HG02852 (cell line): ENCODE measurements around the gene NIBAN1.
"Not testable (repeated sequence)": the region's sequence is repeated elsewhere in the genome, so short reads cannot be mapped to it uniquely, and the experiment has no call there.

Experiments used
- ATAC-seq: cut with Tn5 transposase; IDR thresholded peaks from one replicate; pipeline ENCODE4 v1.9.1; 2021; ENCODE audit warnings: mild to moderate bottlenecking, moderate library complexity; ENCODE audit not compliant: unreplicated experiment

Gene NIBAN1

DNA sequence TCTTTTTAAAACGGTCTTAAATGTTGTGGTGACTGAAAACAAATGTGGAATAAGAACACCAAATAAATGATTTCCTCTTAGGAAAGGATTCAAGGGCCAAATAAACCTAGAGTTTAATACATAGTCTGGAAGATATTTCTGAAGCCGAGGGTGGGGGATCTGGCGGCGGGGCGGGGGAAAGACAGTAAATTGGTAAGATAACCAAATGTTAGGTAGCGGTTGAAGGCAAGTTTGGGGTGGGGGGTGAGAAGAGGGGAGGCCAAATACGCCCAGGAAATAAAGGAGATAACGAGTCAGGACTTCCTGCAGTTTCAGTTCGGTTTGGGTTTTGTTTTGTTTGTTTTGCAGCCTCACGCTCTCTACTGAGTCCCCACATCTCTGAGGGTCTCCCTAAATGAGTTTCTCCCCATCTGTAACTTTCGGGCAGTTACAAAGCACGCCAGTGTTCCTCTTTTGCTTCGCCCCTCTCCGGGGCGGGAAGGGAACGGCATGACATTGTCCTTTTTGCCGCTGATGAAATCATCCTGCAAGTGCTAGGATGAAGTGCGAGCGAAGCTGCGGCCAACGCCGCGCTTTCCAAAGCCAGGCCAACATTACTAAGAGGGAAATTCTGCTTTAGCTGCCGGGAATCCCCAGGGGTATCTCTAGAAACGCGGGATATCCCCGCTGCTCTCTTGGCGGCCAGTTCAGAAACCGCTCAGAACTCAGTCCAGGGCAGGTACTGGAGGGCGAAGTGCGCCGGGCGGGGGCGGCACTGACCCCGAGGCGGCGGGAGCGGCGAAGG, 844 bp downstream of the NIBAN1 start:
- ATAC-seq: peak; percentile 55

GRCh38 chr1:184972315-184973055, 1.8 kb downstream of the NIBAN1 start:
- no peak for ATAC-seq

DNA sequence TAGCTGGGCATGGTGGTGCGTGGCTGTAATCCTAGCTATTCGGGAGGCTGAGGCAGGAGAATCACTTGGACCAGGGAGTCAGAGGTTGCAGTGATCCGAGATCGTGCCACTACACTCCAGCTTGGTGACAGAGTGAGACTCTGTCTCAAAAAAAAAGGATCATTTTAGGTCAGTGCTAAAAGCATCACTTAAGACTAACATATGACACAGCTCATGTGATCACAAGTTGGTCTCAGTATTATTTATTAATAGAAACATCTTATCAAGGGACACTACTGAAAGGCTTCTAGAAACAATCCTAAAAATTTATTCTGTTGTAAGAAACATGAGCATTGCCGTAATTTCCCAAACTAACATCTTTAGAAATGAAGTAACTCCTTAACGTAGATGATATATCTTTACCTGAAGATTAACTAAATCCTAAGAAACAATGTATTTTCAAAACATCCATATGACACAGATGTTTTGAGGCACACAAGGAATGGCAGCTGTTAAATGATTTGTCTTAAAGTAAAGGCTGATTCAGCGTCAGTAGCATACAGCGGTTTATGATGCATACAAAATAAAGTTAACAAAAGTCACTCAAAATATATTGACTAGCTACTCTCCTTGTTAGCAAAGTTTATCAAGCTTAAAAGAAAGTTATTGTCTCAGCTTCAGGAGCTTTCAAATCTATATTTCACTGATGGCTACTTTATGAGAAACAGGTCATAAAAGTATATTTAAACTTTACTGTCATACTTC, 2.6 kb downstream of the NIBAN1 start:
- ATAC-seq: no peak

DNA sequence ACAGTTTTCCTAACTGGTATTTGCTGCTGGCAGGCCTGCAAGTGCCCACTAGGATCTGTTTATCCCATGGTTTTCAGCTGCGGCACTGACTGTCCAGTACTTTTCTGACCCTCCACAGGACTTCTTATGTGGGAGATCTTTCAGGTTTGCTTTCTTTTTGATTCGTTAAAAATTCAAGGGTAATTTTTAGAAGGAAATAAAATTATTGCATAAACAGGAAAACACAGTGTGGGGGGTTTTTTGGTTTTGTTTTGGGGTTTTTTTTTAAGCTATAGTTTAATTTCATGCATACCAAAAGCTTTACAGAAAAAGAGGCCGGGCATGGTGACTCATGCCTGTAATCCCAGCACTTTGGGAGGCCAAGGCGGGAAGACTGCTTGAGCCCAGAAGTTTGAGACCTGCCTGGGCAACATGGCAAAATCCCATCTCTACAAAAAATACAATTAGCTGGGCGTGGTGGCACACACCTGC, 3.6 kb downstream of the NIBAN1 start:
- no peak for ATAC-seq

GRCh38 chr1:184966989-184967388, 7.3 kb downstream of the NIBAN1 start:
- no peak for ATAC-seq

GRCh38 chr1:184965944-184966860, 8.1 kb downstream of the NIBAN1 start:
- ATAC-seq: no peak

DNA sequence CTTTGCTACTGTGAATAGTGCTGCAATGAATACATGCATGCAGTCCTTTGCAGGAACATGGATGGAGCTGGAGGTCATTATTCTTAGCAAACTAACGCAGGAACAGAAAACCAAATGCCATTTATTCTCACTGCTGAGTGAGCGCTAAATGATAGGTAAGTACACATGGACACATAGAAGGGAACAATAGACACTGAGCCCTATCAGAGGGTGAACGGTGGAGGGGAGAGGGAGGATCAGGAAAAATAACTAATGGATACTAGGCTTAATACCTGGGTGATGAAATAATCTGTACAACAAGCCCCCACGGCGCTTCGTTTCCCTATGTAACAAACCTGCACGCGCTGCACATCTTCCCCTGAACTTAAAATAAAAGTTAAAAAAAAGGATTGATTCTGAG, 8.9 kb downstream of the NIBAN1 start:
- no peak for ATAC-seq

DNA sequence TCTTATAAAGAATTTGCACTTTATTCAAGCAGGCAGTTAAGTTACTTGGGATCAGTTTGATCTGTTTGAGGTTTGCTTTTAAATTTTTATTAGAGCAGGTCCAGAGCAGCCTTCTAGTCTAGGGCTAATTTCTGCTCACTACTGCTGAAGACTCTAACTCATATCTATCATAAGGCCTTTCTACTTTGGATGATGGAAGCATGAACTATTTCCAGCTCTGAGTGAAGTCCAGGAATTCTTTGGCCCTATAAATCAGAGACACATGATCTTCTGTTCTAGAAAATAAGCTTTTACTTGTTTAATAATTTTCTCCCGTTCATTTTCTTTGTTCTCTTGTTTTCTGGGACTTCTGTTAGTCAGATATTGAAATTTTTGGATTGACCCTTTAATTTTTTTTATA, 14.7 kb downstream of the NIBAN1 start:
- no peak for ATAC-seq

DNA sequence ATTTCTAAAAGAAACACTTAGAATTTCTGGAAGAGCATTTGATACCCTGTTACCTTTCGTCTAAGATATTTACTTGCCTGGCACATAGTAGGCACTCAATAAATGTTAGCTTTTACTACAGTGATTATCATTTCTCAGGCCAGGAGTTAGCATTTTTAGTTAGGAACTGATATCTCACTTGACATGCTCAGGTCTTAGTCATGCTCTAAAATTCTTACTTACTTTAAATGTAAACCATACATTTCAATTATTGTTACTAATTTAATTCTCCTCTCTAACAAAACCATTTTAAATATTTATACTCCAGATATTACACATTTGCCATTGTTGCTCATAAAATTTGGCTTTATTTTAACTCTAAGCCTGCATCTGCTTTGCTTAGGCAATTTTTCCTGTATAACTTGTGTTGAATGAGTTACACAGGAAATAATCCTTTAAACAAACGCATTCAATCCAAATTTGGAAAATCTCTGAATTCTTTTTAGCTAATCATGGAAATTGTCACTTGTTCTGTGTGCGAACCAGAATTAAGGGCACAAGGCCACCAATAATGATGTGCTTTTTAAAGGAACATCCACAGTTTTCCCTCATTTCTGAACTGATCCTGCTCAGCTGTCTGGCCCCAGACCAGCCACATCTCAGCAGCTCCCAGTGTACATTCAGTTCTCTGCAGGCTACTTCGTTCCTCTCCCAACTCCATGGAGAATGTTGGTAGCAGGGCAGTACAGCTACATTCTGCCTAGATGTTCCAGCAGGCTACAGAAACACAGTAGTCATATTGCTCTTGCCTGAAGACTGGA, 15.6 kb downstream of the NIBAN1 start:
- no peak for ATAC-seq

- not testable (repeated sequence) for ATAC-seq
These were observed 16.4 kb downstream of the NIBAN1 start for GRCh38 chr1:184957901-184958300.

DNA sequence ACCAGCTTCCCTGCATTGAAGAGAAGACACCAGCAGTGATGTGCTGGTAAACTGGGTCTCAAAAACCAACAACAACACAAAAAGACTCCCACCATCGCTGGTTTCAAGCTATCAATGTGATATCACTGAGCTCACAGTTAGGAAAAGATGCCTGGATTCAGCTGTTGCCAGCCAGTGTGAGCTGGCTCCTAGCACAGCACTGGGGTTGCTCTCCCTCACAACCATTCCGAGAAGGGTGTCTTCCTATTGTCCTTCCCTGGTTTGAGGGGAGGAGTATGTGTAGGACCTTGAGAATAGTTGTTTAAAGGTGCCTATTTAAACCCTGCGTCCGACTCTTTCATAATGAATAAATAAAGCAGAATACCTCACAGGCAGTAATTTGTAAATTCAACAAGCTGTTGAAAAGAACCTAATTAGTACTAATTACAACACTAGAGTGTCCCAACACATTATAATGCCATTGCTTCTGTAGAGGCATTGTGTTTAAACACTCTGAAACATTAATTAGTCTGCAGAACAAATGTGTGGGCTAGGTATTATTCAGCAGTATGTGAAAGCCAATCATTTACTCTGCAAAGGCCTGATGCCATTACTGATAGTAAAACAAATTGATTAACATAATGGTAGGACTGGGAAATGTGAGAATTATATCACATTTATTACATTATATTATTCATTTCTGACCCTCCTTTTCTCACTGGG, 17.2 kb downstream of the NIBAN1 start:
- no peak for ATAC-seq

GRCh38 chr1:184954232-184954995, 19.9 kb downstream of the NIBAN1 start:
- ATAC-seq: no peak

- ATAC-seq: no peak
These were observed 20.6 kb downstream of the NIBAN1 start for GRCh38 chr1:184953600-184954219.

GRCh38 chr1:184952428-184952827, 21.9 kb downstream of the NIBAN1 start:
- no peak for ATAC-seq

- no peak for ATAC-seq
These were observed 22.5 kb downstream of the NIBAN1 start for GRCh38 chr1:184951788-184952187.

GRCh38 chr1:184950906-184951305, 23.4 kb downstream of the NIBAN1 start:
- no peak for ATAC-seq

DNA sequence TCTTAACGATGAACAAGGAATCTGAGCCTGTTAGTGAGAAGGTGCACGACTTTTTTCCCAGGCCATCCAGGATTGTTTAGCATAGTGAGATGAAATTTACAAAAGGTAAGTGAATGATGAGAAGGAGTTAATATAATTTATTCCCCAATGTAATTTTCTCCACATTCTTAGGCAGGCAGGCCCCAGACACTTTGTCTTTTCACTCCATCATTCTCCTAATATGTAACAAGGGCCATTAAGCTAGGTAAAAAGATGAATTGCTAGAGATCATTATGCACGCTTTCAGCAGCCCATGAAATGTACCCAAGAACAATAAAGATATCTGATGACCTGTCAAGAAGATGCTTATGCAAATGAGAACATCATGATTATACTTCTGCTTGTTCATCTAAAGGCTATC, 24.1 kb downstream of the NIBAN1 start:
- ATAC-seq: no peak
